Measurements from ENCODE around the gene LRRC73.
"Not testable (repeated sequence)": the region's sequence is repeated elsewhere in the genome, so short reads cannot be mapped to it uniquely, and the experiment has no call there.

LRRC73 gene

DNA sequence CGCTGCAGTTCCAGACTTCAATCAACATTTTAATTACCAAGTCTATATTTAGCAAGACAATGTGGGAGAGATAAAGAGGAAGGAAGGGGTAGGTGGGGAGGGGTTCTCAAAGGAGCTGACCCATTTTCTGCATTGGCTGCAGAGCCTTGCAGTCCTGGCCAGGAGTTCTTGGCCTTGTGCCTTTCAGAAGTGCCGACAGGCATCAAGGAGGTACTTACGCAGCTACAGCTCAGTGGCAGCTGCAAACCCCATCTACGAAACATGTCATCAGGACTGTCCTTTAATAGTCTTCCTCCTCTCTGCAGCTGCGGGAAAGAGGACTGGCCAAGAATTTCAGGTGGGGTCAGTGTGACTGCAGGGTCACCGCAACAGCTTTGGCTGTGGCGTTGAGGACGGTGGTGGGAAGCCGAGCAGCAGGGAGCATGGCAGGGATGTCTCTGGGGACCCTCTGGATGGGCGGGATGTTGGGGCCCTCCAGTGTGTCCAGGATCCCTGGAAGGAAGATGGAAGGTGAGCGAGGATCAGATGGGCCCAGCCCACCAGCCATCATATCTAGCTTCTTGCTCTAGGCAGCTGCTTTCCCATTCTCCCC is 1.8 kb upstream of the LRRC73 start:
- in situ Hi-C loops (cut with HindIII; ENCODE audit: low sequenced_read_pairs) = no loop called here

DNA sequence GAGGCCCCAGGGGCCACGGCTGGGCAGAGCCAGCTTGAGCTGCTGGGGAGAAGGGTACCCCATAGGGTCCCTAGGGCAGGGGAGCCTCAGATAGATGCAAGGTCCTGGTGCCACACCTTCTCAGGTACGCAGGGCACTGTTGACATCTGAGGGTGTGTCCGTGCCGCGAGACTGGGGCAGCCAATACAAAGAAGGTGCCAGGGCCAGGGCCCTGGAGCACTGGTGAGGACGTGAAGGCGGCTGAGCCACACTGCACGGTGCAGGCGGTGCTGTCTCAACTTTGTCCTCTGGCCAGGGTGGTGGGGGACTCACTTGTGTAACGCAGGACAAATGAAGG is 649 bp upstream of the LRRC73 start:
- in situ Hi-C loops (cut with HindIII; ENCODE audit: low sequenced_read_pairs) = no loop called here

DNA sequence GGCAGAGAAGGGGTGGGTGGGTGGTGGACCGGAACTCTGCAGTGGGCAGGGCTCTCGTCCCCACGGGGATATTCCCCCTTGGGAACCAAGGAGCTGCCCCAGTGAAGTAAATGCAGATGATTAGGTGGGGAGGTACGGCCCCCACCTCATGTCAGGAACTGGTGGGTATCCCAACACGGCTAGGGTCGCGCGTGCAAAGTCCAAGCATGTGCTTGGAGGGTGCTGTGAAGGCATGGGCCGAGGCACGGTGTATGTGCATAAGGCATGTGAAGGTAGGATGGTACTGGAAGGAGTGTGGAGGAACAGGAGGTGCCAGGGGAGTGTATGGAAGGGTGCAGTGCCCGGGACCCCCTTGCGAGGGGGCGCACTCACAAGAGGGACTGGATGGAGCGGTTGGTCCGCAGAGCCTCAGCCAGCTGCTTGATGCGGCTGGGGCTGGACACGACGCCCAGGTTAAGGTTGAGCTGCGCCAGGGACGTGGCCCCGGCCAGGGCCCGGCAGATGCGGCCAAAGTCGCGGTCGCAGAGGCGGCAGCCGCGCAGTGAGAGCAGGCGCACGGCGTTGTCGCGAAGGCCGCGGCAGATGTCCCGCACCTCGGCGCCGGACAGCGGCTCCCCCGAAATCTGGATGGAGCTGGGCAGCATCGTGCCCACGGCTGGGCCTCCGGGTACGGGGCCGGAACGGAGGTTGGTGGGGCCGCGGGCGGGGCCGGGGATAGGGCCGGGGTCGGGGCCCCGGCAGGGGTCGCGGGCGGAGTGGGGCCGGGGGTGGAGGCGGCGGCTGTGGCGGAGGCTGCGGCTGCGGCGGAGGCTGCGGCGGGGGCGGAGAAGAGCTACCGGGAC is 783 bp downstream of the LRRC73 start:
- in situ Hi-C loops (cut with HindIII; ENCODE audit: low sequenced_read_pairs) = no loop called here

DNA sequence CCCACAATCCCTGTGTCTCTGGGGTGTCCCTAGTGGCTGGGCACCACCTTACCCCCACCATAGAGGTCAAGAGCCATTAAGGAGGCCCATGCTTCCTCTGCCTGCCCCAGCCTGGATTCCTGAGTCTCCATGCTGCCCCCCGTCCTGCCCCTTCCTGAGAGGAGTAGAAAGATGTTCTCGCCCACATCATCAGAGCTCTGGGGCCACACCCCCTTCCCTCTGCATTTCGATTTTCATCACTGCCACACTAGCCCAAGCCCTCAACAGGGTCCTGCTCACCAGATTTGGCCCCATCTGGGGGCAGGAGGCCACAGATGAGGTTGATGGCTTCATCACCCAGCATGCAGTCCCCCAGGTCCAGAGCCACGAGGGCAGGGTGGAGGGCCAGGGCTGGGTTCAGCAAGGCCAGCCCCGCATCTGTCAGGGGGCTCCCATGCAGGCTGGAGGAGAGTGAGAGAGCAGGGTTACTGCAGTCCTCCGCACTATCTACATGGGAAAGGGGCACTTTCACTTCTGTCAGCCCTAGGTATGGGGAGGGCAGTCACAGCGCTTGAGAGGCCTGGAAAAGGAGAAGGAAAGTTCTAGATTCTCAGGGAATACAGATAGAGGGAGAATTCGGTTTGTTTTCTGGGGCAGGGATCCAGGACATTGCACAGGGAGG is 1.5 kb downstream of the LRRC73 start:
- in situ Hi-C loops (cut with HindIII; ENCODE audit: low sequenced_read_pairs) = no loop called here

DNA sequence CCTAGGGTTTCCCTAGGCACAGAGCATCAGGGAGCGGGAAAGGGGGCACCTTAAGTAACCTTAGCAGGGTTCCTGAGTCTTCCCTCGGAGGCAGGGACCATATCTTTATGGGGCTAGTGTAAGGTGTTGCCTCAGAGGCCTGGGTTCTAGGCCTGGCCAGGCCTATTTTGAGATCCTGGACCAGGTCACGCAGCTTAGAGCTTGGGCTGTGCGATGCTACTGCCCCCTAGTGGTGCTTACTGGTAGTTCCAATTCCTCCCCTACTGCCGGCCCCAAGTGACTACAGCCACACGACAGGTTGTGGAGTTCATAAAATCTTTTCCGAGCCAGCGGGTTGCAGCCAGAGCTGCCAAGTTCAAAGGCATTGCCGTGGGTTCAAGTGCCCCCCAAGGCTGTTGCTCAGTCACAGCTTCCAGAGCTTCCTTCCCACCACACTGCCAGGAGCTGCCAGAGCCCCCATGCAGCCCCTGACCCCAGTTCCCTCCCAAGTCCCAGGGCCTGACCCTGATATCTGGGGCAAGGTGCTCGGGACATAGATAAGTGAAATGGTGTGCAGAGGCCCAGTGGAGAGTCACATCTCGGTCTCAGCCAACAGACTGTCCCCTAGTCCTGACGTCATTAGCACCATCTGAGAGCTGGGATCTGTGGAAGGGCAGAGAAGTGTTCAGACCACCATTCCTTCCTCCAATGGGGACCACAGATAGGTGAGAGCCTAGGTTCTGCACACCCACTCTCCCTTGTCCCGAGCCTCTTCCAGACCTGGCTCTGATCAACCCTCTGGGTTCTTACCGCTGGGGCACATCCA is 3.3 kb downstream of the LRRC73 start:
- in situ Hi-C loops (cut with HindIII; ENCODE audit: low sequenced_read_pairs) = no loop called here

DNA sequence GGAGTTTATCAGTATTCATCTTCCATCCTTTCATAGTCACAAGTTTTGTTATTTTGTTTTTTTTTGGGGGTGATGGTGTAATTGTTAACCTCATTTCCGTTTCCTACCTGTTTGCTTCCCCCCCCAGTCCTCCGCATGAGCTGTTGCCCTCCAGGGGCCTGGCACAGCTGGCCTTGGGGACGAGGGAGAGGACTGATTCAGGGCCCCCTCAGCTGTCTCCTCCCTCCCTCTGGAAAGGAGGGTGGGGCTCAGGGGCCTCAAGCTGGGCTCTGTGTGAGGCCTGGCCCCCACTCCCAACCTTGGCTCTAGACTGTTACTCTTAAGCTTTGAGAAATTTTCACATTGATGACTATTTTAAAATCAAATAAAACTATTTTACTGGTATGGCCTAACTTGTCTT is 4.0 kb downstream of the LRRC73 start:
- in situ Hi-C loops (cut with HindIII; ENCODE audit: low sequenced_read_pairs) = no loop called here

DNA sequence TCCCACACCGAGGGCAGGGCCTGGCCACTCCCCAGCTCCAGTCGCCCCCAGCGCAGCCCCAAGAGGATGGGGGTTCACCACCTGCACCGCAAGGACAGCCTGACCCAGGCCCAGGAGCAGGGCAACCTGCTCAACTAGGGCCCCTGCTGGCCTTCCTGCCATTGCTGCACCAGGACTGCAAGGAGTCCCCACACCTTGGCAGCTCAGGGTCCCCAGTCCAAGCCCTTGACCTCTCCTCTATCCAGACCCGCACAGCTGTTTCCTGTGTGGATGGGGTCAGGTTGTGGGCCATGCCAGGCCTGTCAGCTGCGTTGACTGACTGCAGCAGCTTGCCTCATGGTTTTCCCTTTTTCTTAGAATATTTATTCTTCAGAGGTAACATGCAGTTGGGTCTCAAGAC is 4.4 kb downstream of the LRRC73 start:
- in situ Hi-C loops (cut with HindIII; ENCODE audit: low sequenced_read_pairs) = no loop called here

DNA sequence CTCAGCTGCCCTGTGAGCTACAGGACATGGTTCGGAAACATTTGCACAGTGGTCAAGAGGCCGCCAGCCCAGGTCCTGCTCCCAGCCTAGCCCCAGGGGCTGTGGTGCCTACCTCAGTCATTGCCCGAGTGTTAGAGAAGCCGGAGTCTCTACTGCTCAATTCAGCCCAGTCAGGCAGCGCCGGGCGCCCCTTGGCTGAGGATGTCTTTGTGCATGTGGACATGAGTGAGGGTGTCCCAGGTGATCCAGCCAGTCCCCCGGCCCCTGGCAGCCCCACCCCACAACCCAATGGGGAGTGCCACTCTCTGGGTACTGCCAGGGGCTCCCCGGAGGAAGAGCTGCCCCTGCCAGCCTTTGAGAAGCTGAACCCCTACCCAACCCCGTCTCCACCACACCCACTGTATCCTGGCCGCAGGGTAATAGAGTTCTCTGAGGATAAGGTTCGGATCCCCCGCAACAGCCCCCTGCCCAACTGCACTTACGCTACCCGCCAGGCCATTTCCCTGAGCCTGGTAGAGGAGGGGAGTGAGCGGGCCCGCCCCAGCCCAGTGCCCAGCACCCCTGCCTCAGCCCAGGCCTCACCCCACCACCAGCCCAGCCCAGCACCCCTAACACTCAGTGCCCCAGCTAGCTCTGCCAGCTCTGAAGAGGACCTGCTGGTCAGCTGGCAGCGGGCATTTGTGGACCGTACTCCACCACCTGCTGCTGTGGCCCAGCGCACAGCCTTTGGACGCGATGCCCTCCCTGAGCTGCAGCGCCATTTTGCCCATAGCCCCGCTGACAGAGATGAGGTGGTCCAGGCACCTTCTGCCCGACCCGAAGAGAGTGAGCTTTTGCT is 5.2 kb downstream of the LRRC73 start:
- in situ Hi-C loops (cut with HindIII; ENCODE audit: low sequenced_read_pairs) = no loop called here

DNA sequence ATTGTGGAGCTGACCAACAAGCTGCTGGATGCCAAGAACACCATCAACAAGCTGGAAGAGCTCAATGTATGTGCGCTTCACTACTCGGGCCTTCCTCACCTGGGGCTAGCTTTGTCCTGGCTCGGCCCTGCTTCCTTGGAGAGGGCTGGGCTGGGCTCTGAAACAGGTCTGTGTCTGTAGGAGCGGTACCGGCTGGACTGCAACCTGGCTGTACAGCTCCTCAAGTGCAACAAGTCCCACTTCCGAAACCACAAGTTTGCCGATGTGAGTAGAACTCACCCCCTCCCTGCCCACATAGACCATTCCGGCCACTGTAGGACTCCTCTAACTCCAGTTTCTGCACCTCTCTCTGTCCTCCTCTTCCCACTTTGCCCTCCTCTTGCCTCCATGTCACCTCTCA is 6.7 kb downstream of the LRRC73 start:
- in situ Hi-C loops (cut with HindIII; ENCODE audit: low sequenced_read_pairs) = no loop called here

DNA sequence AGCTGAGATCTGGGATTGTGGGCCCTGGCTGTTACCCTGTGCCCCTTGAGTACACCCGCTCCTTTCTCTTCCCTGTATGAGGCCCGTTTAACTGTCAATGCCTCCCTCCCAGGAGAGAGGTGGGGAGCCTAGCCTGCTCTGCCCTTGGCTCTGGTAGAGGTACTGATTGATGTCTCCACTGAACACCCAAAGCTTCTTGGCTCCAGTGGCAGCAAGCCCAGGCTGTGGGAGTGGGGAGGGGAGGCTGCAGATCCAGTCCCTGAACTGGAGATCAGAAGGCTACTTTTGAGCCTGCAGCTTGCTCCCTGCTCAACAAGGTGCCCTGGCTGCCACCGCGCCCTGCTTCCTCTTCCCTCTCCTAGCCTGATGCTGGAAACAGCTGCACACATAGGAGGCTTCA is 7.5 kb downstream of the LRRC73 start:
- in situ Hi-C loops (cut with HindIII; ENCODE audit: low sequenced_read_pairs) = no loop called here

DNA sequence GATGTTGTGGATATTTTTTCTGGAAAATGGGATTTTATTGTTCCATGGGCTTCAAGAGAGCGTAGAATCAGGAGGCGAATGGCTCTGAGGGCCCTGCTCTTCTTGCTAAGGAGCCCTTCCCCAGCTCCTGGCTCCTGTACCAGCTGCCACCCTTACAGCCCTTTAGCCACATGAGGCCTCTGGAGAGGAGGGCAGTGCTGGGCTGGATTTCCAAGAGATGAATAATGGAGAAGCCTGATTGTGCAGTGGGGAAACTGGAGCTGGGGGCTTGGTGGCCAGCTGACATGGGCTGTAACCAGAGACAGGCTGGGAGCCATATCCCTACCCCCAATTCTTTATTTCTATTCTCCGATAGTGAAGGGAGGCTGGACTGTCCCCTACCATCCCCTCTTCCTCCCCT is 9.2 kb downstream of the LRRC73 start:
- in situ Hi-C loops (cut with HindIII; ENCODE audit: low sequenced_read_pairs) = no loop called here

DNA sequence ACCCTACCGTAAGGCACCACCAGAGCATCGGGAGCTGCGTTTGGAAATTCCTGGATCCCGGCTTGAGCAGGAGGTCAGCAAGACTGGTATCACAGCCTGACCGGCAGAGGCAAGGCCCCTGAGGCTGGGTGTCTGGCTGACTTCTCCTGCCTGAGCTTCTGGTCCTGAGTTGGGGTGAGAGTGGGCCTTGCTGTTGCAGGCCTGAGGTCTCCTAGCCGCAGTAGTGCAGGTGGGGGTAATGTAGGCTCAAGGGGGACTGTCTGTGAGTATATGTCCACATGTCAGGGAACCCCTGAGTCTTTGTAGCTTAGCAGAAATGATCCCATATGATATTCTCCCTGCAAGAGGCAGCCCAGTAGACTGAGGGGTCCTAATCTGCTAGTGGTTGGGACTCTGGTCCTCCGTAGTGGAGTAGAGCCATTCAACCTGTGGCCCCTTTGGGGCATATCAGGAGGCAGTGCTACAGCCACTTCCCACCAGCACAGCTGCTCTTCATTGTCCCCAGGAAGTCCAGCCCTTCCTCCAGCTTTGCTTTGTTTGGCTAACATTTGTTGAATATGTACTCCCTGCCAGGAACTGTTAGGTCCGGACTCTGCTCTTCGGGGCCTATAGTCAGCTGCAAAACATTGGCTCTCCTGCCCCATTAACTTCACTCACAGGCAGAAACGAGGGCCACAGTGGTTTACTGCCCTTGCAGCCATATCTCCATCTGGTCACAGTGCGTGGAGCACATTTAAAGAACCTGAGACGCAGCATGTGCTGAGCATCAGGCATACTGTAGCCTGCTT is 10.9 kb downstream of the LRRC73 start:
- in situ Hi-C loops (cut with HindIII; ENCODE audit: low sequenced_read_pairs) = no loop called here

DNA sequence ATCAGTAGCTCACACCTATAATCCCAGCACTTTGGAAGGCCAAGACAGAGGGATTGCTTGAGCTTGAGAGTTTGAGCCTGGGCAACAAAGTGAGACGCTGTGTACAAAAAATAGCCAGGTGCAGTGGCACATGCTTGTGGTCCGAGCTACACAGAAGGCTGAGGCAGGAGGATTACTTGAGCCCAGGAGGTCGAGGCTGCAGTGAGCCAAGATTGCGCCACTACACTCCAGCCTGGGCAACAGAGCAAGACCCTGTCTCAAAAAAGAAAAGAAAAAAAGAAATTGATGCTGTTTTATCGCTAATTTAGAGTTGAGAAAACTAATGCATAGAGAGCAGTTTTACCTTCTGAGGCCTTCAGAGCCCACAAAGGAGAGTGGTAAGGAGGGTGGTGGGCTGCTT is 11.9 kb downstream of the LRRC73 start:
- in situ Hi-C loops (cut with HindIII; ENCODE audit: low sequenced_read_pairs) = not testable (repeated sequence)

DNA sequence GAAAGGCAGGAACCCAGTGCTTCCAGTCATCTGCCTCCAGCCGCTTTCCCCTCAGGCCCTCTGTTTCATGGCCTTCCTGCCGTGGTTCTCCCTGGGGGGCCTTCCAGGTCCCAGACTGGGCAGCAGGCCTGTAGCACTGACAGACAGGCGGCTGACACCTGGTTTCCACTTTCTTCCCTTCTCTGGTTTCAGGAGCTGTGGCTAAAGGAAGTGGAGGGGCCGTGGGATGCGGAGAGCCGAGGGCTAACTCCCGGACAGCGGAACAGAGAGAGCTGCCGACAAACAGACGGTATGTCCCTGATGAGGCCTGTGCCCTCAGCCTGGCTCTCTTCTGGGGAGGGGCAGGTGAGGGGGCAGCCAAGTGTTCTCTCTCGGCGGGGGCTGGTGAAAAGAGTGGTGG is 12.5 kb downstream of the LRRC73 start:
- in situ Hi-C loops (cut with HindIII; ENCODE audit: low sequenced_read_pairs) = no loop called here

DNA sequence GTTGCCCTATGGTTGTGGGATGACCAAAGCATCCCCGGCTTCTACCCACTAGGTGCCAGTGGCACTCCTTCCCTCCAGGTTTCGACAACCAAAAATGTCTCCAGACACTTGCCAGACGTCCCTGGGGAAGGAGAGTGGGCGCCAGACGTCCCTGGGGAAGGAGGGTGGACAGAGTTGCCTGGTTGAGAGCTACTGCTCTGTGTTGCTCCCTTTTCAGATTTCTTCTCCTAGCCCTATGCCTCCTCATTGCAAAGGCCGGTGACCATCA is 13.1 kb downstream of the LRRC73 start:
- in situ Hi-C loops (cut with HindIII; ENCODE audit: low sequenced_read_pairs) = no loop called here

DNA sequence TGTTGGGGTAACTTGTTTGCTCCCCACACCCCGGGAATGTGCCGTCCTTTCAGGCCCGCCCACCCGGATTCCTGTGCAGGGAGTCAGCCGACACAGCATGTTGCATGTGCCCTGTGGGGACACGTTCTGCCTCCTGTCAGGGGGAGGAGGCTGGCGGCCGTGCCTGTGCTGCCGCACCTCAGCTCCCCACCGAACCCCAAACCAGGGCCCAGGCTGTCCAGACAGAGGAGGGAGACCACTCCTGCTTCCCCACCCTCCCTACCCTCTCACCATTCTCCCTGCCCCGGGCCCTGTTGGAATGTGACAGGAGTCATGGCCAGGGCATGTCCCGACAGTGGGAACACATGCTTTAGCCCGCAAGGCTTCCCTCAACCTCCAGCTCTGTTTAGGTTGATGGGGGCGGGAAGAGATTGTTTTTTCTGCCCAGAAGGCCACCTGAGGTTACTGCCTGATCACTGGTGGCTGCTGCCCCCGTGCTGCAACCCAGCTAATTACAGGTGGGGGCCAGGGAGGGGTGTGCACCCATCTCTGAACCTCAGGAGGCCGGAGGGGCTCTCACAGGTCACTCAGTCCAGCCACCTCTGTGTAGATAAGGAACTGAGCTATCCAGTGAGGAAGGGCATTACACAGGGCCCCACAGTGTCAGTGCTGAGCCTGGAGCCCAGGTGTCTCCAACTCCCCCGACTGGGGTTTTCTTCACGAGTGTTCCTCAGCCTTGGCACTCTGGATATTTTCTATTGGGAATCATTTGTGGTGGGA is 13.6 kb downstream of the LRRC73 start:
- in situ Hi-C loops (cut with HindIII; ENCODE audit: low sequenced_read_pairs) = no loop called here

DNA sequence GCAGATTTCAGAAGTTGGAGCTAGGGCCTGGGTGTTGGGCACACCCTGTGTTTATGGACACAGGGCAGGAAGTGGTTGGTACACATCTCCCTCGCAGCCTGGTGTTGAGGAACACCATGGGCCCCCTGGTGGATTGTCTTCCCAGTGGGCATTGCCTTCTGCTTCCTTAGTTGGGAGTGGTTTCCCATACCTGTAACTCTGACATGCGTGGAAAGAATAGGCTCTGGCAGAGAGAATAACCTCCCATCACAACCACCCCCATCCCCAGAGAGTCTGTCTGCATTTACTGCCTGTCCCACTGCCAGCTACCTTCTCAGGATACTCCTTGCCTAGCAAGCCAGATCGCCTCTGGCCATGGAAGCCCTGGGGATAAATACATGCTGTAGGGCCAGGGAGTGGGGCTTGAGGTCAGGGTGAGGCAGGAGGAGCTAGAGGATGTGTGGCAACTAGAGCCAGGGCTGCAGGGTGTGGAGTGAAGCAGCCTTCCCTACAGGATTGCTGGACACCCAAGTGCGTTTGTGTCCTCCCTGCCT is 14.7 kb downstream of the LRRC73 start:
- in situ Hi-C loops (cut with HindIII; ENCODE audit: low sequenced_read_pairs) = no loop called here

DNA sequence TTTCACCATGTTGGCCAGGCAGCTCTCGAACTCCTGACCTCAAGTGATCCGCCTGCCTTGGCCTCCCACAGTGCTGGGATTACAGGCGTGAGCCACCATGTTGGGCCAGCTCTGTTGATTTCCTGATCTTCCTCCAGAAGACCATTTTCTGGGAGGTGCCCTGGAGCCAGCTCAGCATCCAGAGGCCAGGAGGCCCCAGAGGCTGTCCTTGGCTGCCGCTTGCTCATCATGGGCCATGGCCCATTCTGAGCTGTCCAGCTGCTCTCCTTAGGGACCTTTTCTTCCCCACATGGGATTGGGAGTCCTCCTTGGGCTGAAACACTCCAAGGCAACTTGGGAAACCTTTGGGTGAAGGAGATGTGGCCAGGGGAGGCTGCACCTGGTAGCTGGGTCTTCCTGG is 15.4 kb downstream of the LRRC73 start:
- in situ Hi-C loops (cut with HindIII; ENCODE audit: low sequenced_read_pairs) = no loop called here

DNA sequence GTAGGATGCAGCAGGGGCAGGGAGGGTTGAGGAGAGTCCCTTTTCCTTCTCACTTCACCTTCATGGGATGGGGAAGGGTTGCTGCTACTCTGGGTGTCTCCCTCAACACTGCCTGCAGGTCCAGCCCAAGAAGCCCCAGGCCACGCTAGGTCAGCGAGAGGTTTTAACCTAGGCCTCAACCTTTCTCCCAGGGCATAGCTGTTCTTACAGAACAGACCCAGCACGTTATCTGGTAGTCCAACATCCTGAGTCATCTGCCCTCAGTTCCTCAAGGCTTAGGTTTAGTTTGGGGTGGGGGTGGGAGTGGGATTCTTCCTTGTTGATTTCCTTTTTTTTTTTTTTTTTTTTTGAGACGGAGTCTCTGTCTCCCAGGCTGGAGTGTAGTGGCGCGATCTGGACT is 15.8 kb downstream of the LRRC73 start:
- in situ Hi-C loops (cut with HindIII; ENCODE audit: low sequenced_read_pairs) = no loop called here
